ENCODE data around the gene PSMG4.

GRCh38 chr6:3239110-3239830 is 19.5 kb upstream of the PSMG4 start:
- TF ChIP-seq STAT5B (CRISPR knock-in tag; IDR thresholded peaks at IDR 0.05) (no peak), CTCF (IDR thresholded peaks at IDR 0.05 in 2 of 3, conservative IDR thresholded peaks at IDR 0.05 in 1 of 3; ENCODE audit: insufficient read depth in 2 of 3, low read depth in 1 of 3, low read length in 3 of 3) (peak; percentile 49 to 66 (median 60)), ZNF175 (CRISPR knock-in tag; IDR thresholded peaks at IDR 0.05; ENCODE audit: low read depth) (no peak), FOXK2 (conservative IDR thresholded peaks at IDR 0.05 in 1 of 2, IDR thresholded peaks at IDR 0.05 in 1 of 2; ENCODE audit: low read depth in 2 of 2) (no peak), RFX5 (IDR thresholded peaks at IDR 0.05; ENCODE audit: low read depth, low read length) (no peak), CBX3 (IDR thresholded peaks at IDR 0.05; ENCODE audit: borderline replicate concordance in 1 of 2, low read length in 2 of 2) (no peak), ZNF263 (CRISPR knock-in tag; IDR thresholded peaks at IDR 0.05; ENCODE audit: borderline replicate concordance) (no peak), MCM3 (IDR thresholded peaks at IDR 0.05) (no peak), MTA1 (IDR thresholded peaks at IDR 0.05; ENCODE audit: borderline replicate concordance) (no peak), NFIC (IDR thresholded peaks at IDR 0.05) (no peak), PBX2 (CRISPR knock-in tag; IDR thresholded peaks at IDR 0.05; ENCODE audit: low read depth) (no peak), PBX2 (tag; conservative IDR thresholded peaks at IDR 0.05; ENCODE audit: low read depth) (no peak), CHCHD3 (CRISPR knock-in tag; IDR thresholded peaks at IDR 0.05) (no peak), CBX8 (IDR thresholded peaks at IDR 0.05; ENCODE audit: borderline replicate concordance, extremely low read depth, low read depth, low read length, poor library complexity, severe bottlenecking) (no peak), POLR2A (conservative IDR thresholded peaks at IDR 0.05) (no peak)
